H1 (cell line): ENCODE results near the gene MYL11. TPM values are rescaled to one million over a fixed set of nuclear protein-coding genes. Genes with fewer than 3 reads are reported as not detected.

Experiments used
- CEBPB ChIP-seq: IDR thresholded peaks from 2 replicates; pipeline ENCODE4 v1.6.1; 2012; ENCODE audit warnings: low read depth, low read length
- FOSL1 ChIP-seq: IDR thresholded peaks from 2 replicates; pipeline ENCODE4 v1.6.1; 2011; ENCODE audit warnings: mild to moderate bottlenecking, low read depth, low read length, moderate library complexity; ENCODE audit not compliant: insufficient read depth
- GTF2F1 ChIP-seq: IDR thresholded peaks from 2 replicates; pipeline ENCODE4 v1.6.1; 2012; ENCODE audit warnings: low read depth, low read length, improper control_type of control experiment, borderline replicate concordance
- NRF1 ChIP-seq: IDR thresholded peaks from 2 replicates; pipeline ENCODE4 v1.6.1; 2011; ENCODE audit warnings: mild to moderate bottlenecking, low read depth, low read length, improper control_type of control experiment
- POU5F1 ChIP-seq: IDR thresholded peaks from 2 replicates; pipeline ENCODE4 v1.6.1; 2011; ENCODE audit warnings: low read depth, mild to moderate bottlenecking, low read length, moderate library complexity
- RXRA ChIP-seq: IDR thresholded peaks from 2 replicates; pipeline ENCODE4 v1.6.1; 2011; ENCODE audit warnings: low read depth, mild to moderate bottlenecking, low read length, moderate library complexity; ENCODE audit not compliant: insufficient read depth
- TAF1 ChIP-seq: IDR thresholded peaks from 2 replicates; pipeline ENCODE4 v1.6.1; 2011; ENCODE audit warnings: mild to moderate bottlenecking, low read depth, low read length
- TCF12 ChIP-seq: IDR thresholded peaks from 2 replicates; pipeline ENCODE4 v1.6.1; 2011; ENCODE audit warnings: low read depth, mild to moderate bottlenecking, low read length
- ZNF274 ChIP-seq: IDR thresholded peaks from 2 replicates; pipeline ENCODE4 v1.7.0; 2012; ENCODE audit warnings: low read length, borderline replicate concordance; ENCODE audit errors: extremely low read depth
- polyA plus RNA-seq, 7 experiments: library from polyadenylated mRNA; depleted of rRNA in 3 of 7; stranded (reverse) in 5 of 7; unstranded in 2 of 7; fragments of >200 nt in 5 of 7; fragments of 200-250 nt in 2 of 7; gene quantifications; 1 replicate in 5 of 7; 2 replicates in 1 of 7; 4 replicates in 1 of 7; pipeline versions ENCODE4 v1.2.1 to v1.2.3, GENCODE V29; 2011 to 2013; ENCODE audit warnings: missing spikeins in 2 of 7, mixed read lengths in 2 of 7
- total RNA-seq: library from RNA; stranded (reverse); fragmentation: NEBNext Ultra II Directional; extraction: Animal tissue kit (Norgen Biotek cat#: 25700); gene quantifications from 2 replicates; pipeline ENCODE4 v1.2.1, GENCODE V29; 2021

MYL11 gene
- total and polyA plus RNA-seq, 2 of the 8 experiments (the other 6 are each of a cell fraction or from before 2014, with no cell fraction given): 1.2 to 1.4 TPM

DNA sequence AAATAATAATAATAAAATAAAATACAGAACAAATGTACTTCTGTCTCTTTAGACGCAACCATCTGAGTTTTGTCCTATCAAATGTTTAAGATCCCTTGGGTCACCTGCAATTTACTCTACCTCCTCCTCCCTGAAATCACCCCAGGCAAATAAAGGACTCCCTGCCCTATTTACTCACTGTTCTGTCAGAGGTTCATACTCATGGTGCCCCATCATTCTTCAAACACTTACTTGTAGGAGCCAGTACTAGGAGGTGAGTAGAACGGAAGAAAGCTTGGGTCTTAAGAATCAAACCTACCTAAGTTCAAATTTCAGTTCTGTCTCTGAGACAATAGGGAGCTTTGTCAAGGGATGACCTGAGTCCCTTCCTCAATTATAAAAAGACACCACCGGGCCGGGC lies 8.1 kb upstream of the MYL11 start (continued):
- no peak for TF ChIP-seq CEBPB
- no peak for TF ChIP-seq POU5F1
- no peak for TF ChIP-seq GTF2F1
- no peak for TF ChIP-seq FOSL1
- no peak for TF ChIP-seq TAF1
- TF ChIP-seq ZNF274: no peak
- no peak for TF ChIP-seq NRF1
- no peak for TF ChIP-seq TCF12
- TF ChIP-seq RXRA: no peak
